ENCODE measurements around the gene LXN.

The LXN gene

GRCh38 chr3:158671821-158672214 is 630 bp downstream of the LXN start:
- Histone ChIP-seq H3K36me3 (ENCODE audit: insufficient read depth, low read length) (0 out of 2 replicates have a peak, but pooled peaks cover under 1% of the 10 kb centered on the region), H3K4me1 (ENCODE audit: control insufficient read depth, insufficient read depth, low read length, unreplicated experiment) (peaks cover 18% of the 10 kb centered on the region), H3K27ac (ENCODE audit: low read depth, low read length) (peak overlapping the region; percentile 15; the same call in 1 of the 2 replicates), H3K4me3 (ENCODE audit: low read depth, low read length) (peak overlapping the region; percentile 82), H3K27me3 (ENCODE audit: insufficient read depth, low read length) (no peaks in the 10 kb centered on the region), H3K79me2 (ENCODE audit: control insufficient read depth, insufficient read depth, low read length, unreplicated experiment) (peaks cover 5% of the 10 kb centered on the region), H2AFZ (ENCODE audit: low read length, unreplicated experiment) (peak overlapping the region; percentile 48)

DNA sequence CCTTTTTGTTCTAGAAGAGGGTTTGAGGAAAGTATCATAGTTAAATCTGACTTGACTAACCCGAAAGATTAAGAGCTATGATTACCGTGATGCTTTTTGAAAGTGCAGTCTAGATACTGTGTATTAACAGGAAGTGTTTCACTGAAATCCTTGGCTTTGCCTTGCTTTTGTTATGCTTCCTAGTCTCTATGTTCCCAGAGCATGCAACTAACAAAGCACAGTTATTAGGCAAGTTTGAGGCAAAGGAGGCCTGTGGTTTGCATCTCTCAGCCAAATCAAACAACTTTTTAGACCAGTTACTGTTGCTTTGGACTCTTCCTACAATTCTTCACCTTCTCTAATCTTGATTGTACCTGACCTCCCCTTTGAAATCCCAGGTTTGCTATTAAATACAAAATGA is 3.9 kb downstream of the LXN start:
- Histone ChIP-seq H3K79me2 (ENCODE audit: control insufficient read depth, insufficient read depth, low read length, unreplicated experiment) (peaks cover 5% of the 10 kb centered on the region), H3K27ac (ENCODE audit: low read depth, low read length) (peak overlapping the region; percentile 20), H3K27me3 (ENCODE audit: insufficient read depth, low read length) (no peaks in the 10 kb centered on the region), H3K4me3 (ENCODE audit: low read depth, low read length) (no peak overlapping the region), H2AFZ (ENCODE audit: low read length, unreplicated experiment) (no peak overlapping the region), H3K36me3 (ENCODE audit: insufficient read depth, low read length) (peaks cover 20% of the 10 kb centered on the region), H3K4me1 (ENCODE audit: control insufficient read depth, insufficient read depth, low read length, unreplicated experiment) (peaks cover 18% of the 10 kb centered on the region)

- H3K4me1 ChIP-seq (ENCODE audit: control insufficient read depth, insufficient read depth, low read length, unreplicated experiment): peaks cover 6% of the 10 kb centered on the region
- peaks cover 36% of the 10 kb centered on the region for H3K36me3 ChIP-seq (ENCODE audit: insufficient read depth, low read length)
- H3K79me2 ChIP-seq (ENCODE audit: control insufficient read depth, insufficient read depth, low read length, unreplicated experiment): peaks cover 5% of the 10 kb centered on the region
- H2AFZ ChIP-seq (ENCODE audit: low read length, unreplicated experiment): no peak overlapping the region
- H3K27me3 ChIP-seq (ENCODE audit: insufficient read depth, low read length): no peaks in the 10 kb centered on the region
- H3K4me3 ChIP-seq (ENCODE audit: low read depth, low read length): no peak overlapping the region
- no peak overlapping the region for H3K27ac ChIP-seq (ENCODE audit: low read depth, low read length)
Observed at GRCh38 chr3:158666416-158666815, 6.0 kb downstream of the LXN start.

DNA sequence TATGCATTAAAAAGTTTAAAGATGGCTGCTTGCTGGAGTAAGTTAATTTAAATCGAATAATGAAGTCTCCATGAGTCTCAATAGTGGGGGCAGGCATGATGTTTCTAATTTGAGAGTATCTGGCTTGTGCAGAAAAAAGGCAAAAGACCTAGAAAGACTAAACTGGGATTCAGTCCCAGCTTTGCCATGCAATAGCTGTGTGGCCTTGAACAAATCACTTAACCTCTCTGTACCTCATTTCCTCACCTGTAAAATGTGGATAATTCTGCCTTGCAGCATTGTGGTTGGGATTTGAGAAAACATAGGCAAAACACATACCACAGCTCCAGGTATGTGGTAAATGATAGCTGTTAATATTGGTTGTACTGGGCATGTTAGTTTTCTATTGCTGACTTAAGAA is 8.6 kb downstream of the LXN start:
- H3K4me3 ChIP-seq (ENCODE audit: low read depth, low read length): no peak overlapping the region
- no peak overlapping the region for H2AFZ ChIP-seq (ENCODE audit: low read length, unreplicated experiment)
- H3K27me3 ChIP-seq (ENCODE audit: insufficient read depth, low read length): no peaks in the 10 kb centered on the region
- H3K79me2 ChIP-seq (ENCODE audit: control insufficient read depth, insufficient read depth, low read length, unreplicated experiment): no peaks in the 10 kb centered on the region
- no peaks in the 10 kb centered on the region for H3K4me1 ChIP-seq (ENCODE audit: control insufficient read depth, insufficient read depth, low read length, unreplicated experiment)
- peaks cover 45% of the 10 kb centered on the region for H3K36me3 ChIP-seq (ENCODE audit: insufficient read depth, low read length)
- H3K27ac ChIP-seq (ENCODE audit: low read depth, low read length): no peak overlapping the region

DNA sequence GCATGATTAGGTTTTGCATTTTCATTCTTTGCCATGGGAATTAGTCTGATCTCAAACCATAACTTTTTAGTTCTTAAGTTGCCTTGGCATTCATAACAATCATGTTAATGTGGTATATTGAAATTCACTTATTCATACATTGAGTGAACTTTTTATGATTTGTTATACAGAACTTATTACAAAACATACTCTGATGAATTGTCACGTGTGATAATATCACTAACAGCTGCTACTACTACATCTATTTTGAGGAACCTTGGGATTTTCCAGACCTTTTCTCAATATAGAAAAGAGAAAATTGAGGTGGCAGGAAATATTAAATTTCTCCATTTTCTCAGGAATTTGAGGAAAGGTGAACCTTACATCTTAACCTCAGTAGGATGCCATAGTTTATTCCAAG is 9.2 kb downstream of the LXN start:
- Histone ChIP-seq H2AFZ (ENCODE audit: low read length, unreplicated experiment) (no peak overlapping the region), H3K4me3 (ENCODE audit: low read depth, low read length) (no peak overlapping the region), H3K36me3 (ENCODE audit: insufficient read depth, low read length) (peaks cover 45% of the 10 kb centered on the region), H3K4me1 (ENCODE audit: control insufficient read depth, insufficient read depth, low read length, unreplicated experiment) (no peaks in the 10 kb centered on the region), H3K79me2 (ENCODE audit: control insufficient read depth, insufficient read depth, low read length, unreplicated experiment) (no peaks in the 10 kb centered on the region), H3K27ac (ENCODE audit: low read depth, low read length) (no peak overlapping the region), H3K27me3 (ENCODE audit: insufficient read depth, low read length) (no peaks in the 10 kb centered on the region)

DNA sequence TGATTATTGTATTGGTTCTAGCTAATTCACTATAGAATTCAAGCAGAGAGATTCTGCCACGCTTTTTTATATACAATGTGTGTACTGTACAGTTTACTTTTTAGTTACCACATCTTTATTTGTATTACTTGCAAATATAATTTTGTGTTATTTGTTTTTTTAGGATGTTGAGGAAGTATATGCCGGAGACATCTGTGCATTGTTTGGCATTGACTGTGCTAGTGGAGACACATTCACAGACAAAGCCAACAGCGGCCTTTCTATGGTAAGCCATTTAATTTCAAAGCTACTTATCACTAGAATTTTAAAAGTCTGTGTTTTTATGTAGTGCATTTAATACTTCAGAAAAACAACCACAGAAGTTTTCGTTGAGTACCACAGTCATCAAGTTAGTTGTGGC is 11.7 kb downstream of the LXN start:
- Histone ChIP-seq H3K27me3 (ENCODE audit: insufficient read depth, low read length) (no peaks in the 10 kb centered on the region), H3K4me1 (ENCODE audit: control insufficient read depth, insufficient read depth, low read length, unreplicated experiment) (no peaks in the 10 kb centered on the region), H2AFZ (ENCODE audit: low read length, unreplicated experiment) (no peak overlapping the region), H3K4me3 (ENCODE audit: low read depth, low read length) (no peak overlapping the region), H3K27ac (ENCODE audit: low read depth, low read length) (no peak overlapping the region), H3K36me3 (ENCODE audit: insufficient read depth, low read length) (peaks cover 37% of the 10 kb centered on the region), H3K79me2 (ENCODE audit: control insufficient read depth, insufficient read depth, low read length, unreplicated experiment) (no peaks in the 10 kb centered on the region)

DNA sequence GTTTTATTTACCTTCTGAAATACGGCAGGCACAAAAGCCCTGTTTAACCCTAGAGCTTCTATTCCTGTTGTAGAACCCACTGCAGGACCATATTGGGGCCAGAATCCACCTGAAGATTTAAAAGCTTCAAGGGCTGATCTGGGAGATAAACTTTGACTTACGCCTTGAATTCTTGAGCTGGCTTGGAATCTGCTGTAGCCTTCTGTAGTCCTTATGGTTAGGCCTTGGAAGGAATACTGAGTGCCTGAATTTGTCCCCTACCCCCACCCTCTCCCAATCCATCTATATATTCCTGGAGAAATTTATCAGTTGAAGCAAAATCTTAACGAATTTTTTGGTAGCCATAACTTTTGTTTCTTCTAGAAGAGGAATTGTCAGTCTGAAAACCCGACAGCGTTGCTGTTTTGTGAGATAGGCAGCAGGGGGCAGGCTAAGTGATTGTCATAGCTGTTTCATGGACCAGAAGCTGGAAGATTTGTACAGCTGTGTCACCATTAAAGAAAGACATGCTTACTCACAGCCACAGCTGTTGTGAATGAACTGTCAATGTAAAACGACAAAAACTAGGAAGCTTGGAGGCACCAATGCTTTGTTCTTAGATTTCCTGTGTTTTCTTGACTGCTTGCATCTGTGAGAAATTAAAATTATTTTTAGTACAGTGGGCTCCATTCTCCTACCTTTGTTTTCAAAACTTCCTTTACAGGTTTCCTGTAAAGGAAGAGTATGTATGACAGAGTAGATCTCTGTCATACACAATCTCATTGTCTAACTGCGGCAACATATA is 12.8 kb downstream of the LXN start:
- peaks cover 33% of the 10 kb centered on the region for H3K36me3 ChIP-seq (ENCODE audit: insufficient read depth, low read length)
- no peak overlapping the region for H3K4me3 ChIP-seq (ENCODE audit: low read depth, low read length)
- H2AFZ ChIP-seq (ENCODE audit: low read length, unreplicated experiment): no peak overlapping the region
- no peak overlapping the region for H3K27ac ChIP-seq (ENCODE audit: low read depth, low read length)
- H3K79me2 ChIP-seq (ENCODE audit: control insufficient read depth, insufficient read depth, low read length, unreplicated experiment): no peaks in the 10 kb centered on the region
- no peaks in the 10 kb centered on the region for H3K27me3 ChIP-seq (ENCODE audit: insufficient read depth, low read length)
- H3K4me1 ChIP-seq (ENCODE audit: control insufficient read depth, insufficient read depth, low read length, unreplicated experiment): no peaks in the 10 kb centered on the region

- Histone ChIP-seq H3K27ac (ENCODE audit: low read depth, low read length) (no peak overlapping the region), H3K27me3 (ENCODE audit: insufficient read depth, low read length) (no peaks in the 10 kb centered on the region), H3K4me1 (ENCODE audit: control insufficient read depth, insufficient read depth, low read length, unreplicated experiment) (no peaks in the 10 kb centered on the region), H3K79me2 (ENCODE audit: control insufficient read depth, insufficient read depth, low read length, unreplicated experiment) (no peaks in the 10 kb centered on the region), H2AFZ (ENCODE audit: low read length, unreplicated experiment) (no peak overlapping the region), H3K36me3 (ENCODE audit: insufficient read depth, low read length) (peaks cover 32% of the 10 kb centered on the region), H3K4me3 (ENCODE audit: low read depth, low read length) (no peak overlapping the region)
Observed at GRCh38 chr3:158658889-158659288, 13.6 kb downstream of the LXN start.

DNA sequence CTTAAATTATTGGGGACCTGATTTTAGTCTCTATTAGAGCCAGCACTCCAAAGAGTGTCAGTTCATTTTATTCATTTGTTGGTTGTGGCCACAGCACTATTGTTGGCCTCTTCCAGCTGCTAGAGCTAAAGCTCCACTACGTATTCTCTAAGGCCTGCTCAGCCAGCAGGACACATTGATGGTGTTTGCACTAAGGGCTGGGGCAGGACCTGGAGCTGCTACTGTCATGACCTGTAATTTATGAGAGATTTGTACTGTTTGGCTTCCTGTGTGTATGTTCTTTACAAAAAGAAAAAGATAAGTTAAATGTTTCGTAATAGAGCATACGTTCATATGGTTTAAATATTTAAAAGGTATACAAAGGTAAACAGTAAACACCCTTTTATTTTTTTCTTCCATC is 20.0 kb downstream of the LXN start:
- H3K36me3 ChIP-seq (ENCODE audit: insufficient read depth, low read length): peaks cover 26% of the 10 kb centered on the region
- H3K4me1 ChIP-seq (ENCODE audit: control insufficient read depth, insufficient read depth, low read length, unreplicated experiment): peaks cover 4% of the 10 kb centered on the region
- H3K27ac ChIP-seq (ENCODE audit: low read depth, low read length): no peak overlapping the region
- peaks cover 7% of the 10 kb centered on the region for H3K79me2 ChIP-seq (ENCODE audit: control insufficient read depth, insufficient read depth, low read length, unreplicated experiment)
- H2AFZ ChIP-seq (ENCODE audit: low read length, unreplicated experiment): no peak overlapping the region
- no peaks in the 10 kb centered on the region for H3K27me3 ChIP-seq (ENCODE audit: insufficient read depth, low read length)
- H3K4me3 ChIP-seq (ENCODE audit: low read depth, low read length): no peak overlapping the region

DNA sequence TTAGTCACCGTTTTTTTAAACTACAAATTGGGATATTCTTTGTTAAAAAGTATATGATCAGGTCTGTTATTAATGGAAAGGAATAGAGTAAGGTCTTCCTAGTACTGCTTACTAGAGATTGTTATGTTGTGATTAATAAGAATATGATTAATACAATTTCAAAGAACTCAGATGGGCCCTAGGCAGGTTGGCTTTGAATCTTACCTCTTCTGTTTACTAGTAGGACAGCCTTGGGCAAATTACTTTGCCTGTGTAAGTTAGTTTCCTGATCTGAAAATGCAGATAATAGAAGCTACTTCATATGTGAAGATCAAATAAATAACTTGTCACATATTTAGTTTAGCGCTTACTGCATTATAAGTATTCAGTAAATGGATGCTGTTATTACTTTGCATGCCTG is 21.3 kb downstream of the LXN start:
- Histone ChIP-seq H3K27me3 (ENCODE audit: insufficient read depth, low read length) (no peaks in the 10 kb centered on the region), H3K36me3 (ENCODE audit: insufficient read depth, low read length) (peaks cover 33% of the 10 kb centered on the region), H3K79me2 (ENCODE audit: control insufficient read depth, insufficient read depth, low read length, unreplicated experiment) (peaks cover 14% of the 10 kb centered on the region), H3K4me1 (ENCODE audit: control insufficient read depth, insufficient read depth, low read length, unreplicated experiment) (peaks cover 4% of the 10 kb centered on the region), H2AFZ (ENCODE audit: low read length, unreplicated experiment) (no peak overlapping the region), H3K27ac (ENCODE audit: low read depth, low read length) (no peak overlapping the region), H3K4me3 (ENCODE audit: low read depth, low read length) (no peak overlapping the region)

GRCh38 chr3:158649791-158650190 is 22.7 kb downstream of the LXN start:
- H3K27ac ChIP-seq (ENCODE audit: low read depth, low read length): no peak overlapping the region
- H3K79me2 ChIP-seq (ENCODE audit: control insufficient read depth, insufficient read depth, low read length, unreplicated experiment): peaks cover 27% of the 10 kb centered on the region
- no peaks in the 10 kb centered on the region for H3K27me3 ChIP-seq (ENCODE audit: insufficient read depth, low read length)
- H3K4me3 ChIP-seq (ENCODE audit: low read depth, low read length): no peak overlapping the region
- peaks cover 34% of the 10 kb centered on the region for H3K36me3 ChIP-seq (ENCODE audit: insufficient read depth, low read length)
- H2AFZ ChIP-seq (ENCODE audit: low read length, unreplicated experiment): no peak overlapping the region
- peaks cover 12% of the 10 kb centered on the region for H3K4me1 ChIP-seq (ENCODE audit: control insufficient read depth, insufficient read depth, low read length, unreplicated experiment)

Data from ACC112 (cell line).